Measurements from ENCODE around the gene RELCH.

The RELCH gene

DNA sequence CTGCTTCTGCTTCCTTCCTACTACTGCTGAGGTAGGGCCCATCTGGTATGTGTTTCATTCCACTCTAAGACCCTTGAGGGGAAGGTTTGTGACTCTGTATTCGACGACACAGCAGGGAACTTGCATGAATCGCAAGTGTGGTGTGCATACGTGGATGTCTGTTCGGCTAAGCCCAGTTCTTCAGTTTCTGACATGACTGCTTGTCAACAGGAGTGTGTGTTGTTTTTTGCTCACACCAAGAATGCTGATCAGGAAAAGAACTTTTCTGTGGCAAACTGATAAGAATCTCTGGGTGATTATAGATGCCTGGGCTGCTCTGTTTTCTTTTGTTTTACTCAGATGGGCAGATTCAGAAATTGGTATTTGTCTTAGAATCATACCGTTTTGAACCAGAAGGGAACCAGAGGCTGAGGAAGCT, 160.0 kb downstream of the RELCH start:
- H3K4me3 ChIP-seq (ENCODE audit: low read length), result peak overlapping the region; percentile 10

DNA sequence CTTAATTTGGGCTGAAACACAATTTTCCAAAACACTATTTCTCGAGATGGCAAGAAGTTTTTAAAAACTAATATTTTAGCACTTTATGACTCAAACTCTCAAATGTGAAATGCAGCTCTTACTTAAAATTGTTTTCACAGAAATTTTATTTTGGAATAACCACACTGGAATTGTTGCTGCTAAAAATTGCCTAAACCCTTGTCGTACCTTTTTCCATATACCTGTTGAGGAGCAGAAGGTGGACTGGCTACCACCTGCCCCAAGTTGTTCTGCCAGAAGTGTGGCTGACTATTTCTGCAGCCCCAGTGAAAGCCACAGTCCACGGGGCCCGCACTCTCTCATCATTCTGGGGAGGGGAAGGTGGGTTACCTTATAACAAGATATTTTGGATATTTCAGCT, 161.4 kb downstream of the RELCH start:
- Histone ChIP-seq H3K9ac (ENCODE audit: low read length) (no peak overlapping the region), H3K4me1 (ENCODE audit: control insufficient read depth, low read depth, low read length) (peaks cover 19% of the 10 kb centered on the region), H3K27me3 (ENCODE audit: control insufficient read depth, insufficient read depth, low read length) (no peaks in the 10 kb centered on the region), H3K4me3 (ENCODE audit: low read length) (no peak overlapping the region), H3K36me3 (ENCODE audit: control insufficient read depth, low read depth, low read length) (peaks cover 22% of the 10 kb centered on the region), H3K9me3 (ENCODE audit: control insufficient read depth, low read depth, low read length) (no peaks in the 10 kb centered on the region), H3K27ac (ENCODE audit: low read length) (no peak overlapping the region)

More for the DNA sequence above, 160.0 kb downstream of the RELCH start:
- Histone ChIP-seq H3K36me3 (ENCODE audit: control insufficient read depth, low read depth, low read length) (peaks cover 8% of the 10 kb centered on the region), H3K27ac (ENCODE audit: low read length) (no peak overlapping the region), H3K27me3 (ENCODE audit: control insufficient read depth, insufficient read depth, low read length) (no peaks in the 10 kb centered on the region), H3K9me3 (ENCODE audit: control insufficient read depth, low read depth, low read length) (no peaks in the 10 kb centered on the region), H3K9ac (ENCODE audit: low read length) (no peak overlapping the region), H3K4me1 (ENCODE audit: control insufficient read depth, low read depth, low read length) (peaks cover 19% of the 10 kb centered on the region)

DNA sequence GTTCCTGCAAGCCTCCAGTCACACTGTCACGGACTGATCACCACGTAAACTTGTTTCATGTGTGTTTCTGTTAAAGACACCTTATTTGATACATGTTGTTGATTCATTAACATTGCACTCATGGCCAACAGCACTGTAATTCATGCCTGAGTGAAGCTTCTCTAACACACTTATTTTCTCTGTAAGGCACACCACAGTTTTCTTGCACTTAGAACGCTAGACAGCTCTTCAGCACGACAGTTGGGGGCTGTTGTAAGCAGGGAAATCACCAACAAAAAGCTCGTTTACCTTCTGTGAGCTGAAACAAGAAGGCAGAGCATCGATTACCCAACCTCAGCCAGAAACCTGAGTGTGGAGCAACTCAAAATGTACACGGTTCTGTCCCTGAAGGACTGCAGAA, 166.1 kb downstream of the RELCH start:
- Histone ChIP-seq H3K27ac (ENCODE audit: low read length) (no peak overlapping the region), H3K4me3 (ENCODE audit: low read length) (no peak overlapping the region), H3K9ac (ENCODE audit: low read length) (no peak overlapping the region), H3K4me1 (ENCODE audit: control insufficient read depth, low read depth, low read length) (no peaks in the 10 kb centered on the region), H3K36me3 (ENCODE audit: control insufficient read depth, low read depth, low read length) (peaks cover 48% of the 10 kb centered on the region), H3K9me3 (ENCODE audit: control insufficient read depth, low read depth, low read length) (no peaks in the 10 kb centered on the region), H3K27me3 (ENCODE audit: control insufficient read depth, insufficient read depth, low read length) (no peaks in the 10 kb centered on the region)

DNA sequence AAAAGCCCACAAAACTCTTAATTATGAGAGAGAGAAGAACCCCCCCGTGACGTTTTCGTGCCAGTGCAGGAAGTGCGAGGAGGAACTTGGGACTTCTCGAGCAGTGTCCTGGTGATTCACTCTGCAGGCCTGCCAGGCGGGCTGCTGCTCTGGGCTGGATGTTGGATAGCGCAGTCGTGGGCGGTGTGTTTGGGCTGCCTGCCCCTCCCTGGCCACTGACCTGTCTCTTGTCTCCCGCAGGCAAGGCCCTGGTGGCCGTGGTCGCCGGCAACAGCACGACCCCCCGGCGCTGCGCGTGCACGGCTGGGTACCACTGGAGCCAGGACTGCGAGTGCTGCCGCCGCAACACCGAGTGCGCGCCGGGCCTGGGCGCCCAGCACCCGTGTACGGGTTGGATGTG, 167.1 kb downstream of the RELCH start:
- H3K27ac ChIP-seq (ENCODE audit: low read length), result no peak overlapping the region
- H3K9ac ChIP-seq (ENCODE audit: low read length), result no peak overlapping the region
- peaks cover 50% of the 10 kb centered on the region for H3K36me3 ChIP-seq (ENCODE audit: control insufficient read depth, low read depth, low read length)
- H3K27me3 ChIP-seq (ENCODE audit: control insufficient read depth, insufficient read depth, low read length), result no peaks in the 10 kb centered on the region
- H3K9me3 ChIP-seq (ENCODE audit: control insufficient read depth, low read depth, low read length), result no peaks in the 10 kb centered on the region
- no peaks in the 10 kb centered on the region for H3K4me1 ChIP-seq (ENCODE audit: control insufficient read depth, low read depth, low read length)
- no peak overlapping the region for H3K4me3 ChIP-seq (ENCODE audit: low read length)

DNA sequence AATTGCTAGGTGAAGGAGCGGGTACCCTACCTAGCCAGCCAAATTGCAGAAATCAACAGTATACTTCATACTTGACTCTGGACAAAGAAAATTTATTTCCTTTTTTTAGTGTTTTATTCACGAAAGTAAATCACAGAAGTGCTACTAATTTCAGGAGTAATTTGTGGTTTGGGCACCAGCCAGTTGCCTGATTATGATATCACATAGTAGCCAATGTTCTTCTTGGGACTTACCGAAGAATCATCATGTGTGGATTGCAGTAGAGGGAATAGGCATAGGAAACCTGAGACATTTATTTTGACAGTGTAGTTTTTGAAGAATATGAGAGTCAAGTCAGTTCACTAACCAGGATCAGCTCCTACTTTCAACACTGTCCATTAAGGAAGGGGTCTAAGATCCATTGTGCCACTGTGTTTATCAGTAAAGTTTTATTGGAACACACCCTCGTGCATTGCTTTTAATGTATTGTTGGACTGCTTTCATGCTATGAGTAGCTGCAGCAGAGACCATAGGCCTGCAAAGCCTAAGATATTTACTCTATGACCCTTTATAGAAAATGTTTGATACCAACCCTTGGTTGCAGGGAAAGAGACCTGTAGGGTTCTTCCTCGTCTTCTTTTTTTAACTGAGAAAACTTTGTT, 170.1 kb downstream of the RELCH start:
- no peaks in the 10 kb centered on the region for H3K4me1 ChIP-seq (ENCODE audit: control insufficient read depth, low read depth, low read length)
- H3K27me3 ChIP-seq (ENCODE audit: control insufficient read depth, insufficient read depth, low read length), result no peaks in the 10 kb centered on the region
- no peak overlapping the region for H3K9ac ChIP-seq (ENCODE audit: low read length)
- no peak overlapping the region for H3K27ac ChIP-seq (ENCODE audit: low read length)
- H3K36me3 ChIP-seq (ENCODE audit: control insufficient read depth, low read depth, low read length), result peaks cover 41% of the 10 kb centered on the region
- H3K9me3 ChIP-seq (ENCODE audit: control insufficient read depth, low read depth, low read length), result no peaks in the 10 kb centered on the region
- H3K4me3 ChIP-seq (ENCODE audit: low read length), result no peak overlapping the region

Measured in iPS-18a (cell line).